ENCODE results near the gene RCAN1. TPM values are rescaled to one million over a fixed set of nuclear protein-coding genes. Genes with fewer than 3 reads are reported as not detected.

The RCAN1 gene
- total and polyA plus RNA-seq, 2 of the 13 experiments (the other 11 are each of a cell fraction or from before 2014, with no cell fraction given) = 9.4 to 34.1 TPM

DNA sequence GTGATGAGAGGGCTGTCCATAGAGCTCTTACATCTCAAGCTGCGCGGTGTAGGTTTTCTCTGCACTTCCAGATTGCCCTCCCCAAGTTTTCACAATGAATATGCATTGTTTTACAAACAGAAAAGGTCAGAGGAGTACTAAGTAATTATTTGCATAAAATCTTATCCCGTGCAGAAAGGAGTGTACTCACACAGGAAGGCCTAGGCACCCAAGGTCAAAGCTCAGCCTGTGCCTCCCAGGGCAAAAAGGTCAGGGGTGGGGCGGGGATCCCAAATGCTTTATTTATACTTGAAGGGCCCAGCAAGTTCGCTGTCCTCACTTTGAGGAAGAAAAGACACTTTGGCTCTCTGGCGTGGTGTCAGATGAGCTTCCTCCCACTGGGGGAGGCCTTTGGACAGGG, 92.6 kb downstream of the RCAN1 start (continued):
- TF ChIP-seq, protein P1, sequence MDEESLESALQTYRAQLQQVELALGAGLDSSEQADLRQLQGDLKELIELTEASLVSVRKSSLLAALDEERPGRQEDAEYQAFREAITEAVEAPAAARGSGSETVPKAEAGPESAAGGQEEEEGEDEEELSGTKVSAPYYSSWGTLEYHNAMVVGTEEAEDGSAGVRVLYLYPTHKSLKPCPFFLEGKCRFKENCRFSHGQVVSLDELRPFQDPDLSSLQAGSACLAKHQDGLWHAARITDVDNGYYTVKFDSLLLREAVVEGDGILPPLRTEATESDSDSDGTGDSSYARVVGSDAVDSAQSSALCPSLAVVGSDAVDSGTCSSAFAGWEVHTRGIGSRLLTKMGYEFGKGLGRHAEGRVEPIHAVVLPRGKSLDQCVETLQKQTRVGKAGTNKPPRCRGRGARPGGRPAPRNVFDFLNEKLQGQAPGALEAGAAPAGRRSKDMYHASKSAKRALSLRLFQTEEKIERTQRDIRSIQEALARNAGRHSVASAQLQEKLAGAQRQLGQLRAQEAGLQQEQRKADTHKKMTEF (CRISPR knock-in tag; IDR thresholded peaks at IDR 0.05) = peak; percentile 58; the same call in 1 of the 2 replicates
- no peak for TF ChIP-seq U2AF2 (IDR thresholded peaks at IDR 0.05; ENCODE audit: low read depth, low read length)
- no peak for TF ChIP-seq ELF4 (CRISPR knock-in tag; IDR thresholded peaks at IDR 0.05; ENCODE audit: borderline replicate concordance)
- TF ChIP-seq, protein P2, sequence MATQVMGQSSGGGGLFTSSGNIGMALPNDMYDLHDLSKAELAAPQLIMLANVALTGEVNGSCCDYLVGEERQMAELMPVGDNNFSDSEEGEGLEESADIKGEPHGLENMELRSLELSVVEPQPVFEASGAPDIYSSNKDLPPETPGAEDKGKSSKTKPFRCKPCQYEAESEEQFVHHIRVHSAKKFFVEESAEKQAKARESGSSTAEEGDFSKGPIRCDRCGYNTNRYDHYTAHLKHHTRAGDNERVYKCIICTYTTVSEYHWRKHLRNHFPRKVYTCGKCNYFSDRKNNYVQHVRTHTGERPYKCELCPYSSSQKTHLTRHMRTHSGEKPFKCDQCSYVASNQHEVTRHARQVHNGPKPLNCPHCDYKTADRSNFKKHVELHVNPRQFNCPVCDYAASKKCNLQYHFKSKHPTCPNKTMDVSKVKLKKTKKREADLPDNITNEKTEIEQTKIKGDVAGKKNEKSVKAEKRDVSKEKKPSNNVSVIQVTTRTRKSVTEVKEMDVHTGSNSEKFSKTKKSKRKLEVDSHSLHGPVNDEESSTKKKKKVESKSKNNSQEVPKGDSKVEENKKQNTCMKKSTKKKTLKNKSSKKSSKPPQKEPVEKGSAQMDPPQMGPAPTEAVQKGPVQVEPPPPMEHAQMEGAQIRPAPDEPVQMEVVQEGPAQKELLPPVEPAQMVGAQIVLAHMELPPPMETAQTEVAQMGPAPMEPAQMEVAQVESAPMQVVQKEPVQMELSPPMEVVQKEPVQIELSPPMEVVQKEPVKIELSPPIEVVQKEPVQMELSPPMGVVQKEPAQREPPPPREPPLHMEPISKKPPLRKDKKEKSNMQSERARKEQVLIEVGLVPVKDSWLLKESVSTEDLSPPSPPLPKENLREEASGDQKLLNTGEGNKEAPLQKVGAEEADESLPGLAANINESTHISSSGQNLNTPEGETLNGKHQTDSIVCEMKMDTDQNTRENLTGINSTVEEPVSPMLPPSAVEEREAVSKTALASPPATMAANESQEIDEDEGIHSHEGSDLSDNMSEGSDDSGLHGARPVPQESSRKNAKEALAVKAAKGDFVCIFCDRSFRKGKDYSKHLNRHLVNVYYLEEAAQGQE (IDR thresholded peaks at IDR 0.05; ENCODE audit: borderline replicate concordance in 1 of 2, low read depth in 1 of 2, low read length in 2 of 2) = no peak
- no peak for TF ChIP-seq GPN1 (CRISPR knock-in tag; IDR thresholded peaks at IDR 0.05; ENCODE audit: borderline replicate concordance)
- TF ChIP-seq RCOR2 (CRISPR knock-in tag; IDR thresholded peaks at IDR 0.05) = peak; percentile 69; the same call in 1 of the 2 replicates
- TF ChIP-seq SP2 (CRISPR knock-in tag; IDR thresholded peaks at IDR 0.05) = no peak
- no peak for TF ChIP-seq ZSCAN22 (CRISPR knock-in tag; IDR thresholded peaks at IDR 0.05)
- TF ChIP-seq RXRA (CRISPR knock-in tag; IDR thresholded peaks at IDR 0.05) = peak; percentile 87; the same call in 1 of the 2 replicates
- TF ChIP-seq, protein P3, sequence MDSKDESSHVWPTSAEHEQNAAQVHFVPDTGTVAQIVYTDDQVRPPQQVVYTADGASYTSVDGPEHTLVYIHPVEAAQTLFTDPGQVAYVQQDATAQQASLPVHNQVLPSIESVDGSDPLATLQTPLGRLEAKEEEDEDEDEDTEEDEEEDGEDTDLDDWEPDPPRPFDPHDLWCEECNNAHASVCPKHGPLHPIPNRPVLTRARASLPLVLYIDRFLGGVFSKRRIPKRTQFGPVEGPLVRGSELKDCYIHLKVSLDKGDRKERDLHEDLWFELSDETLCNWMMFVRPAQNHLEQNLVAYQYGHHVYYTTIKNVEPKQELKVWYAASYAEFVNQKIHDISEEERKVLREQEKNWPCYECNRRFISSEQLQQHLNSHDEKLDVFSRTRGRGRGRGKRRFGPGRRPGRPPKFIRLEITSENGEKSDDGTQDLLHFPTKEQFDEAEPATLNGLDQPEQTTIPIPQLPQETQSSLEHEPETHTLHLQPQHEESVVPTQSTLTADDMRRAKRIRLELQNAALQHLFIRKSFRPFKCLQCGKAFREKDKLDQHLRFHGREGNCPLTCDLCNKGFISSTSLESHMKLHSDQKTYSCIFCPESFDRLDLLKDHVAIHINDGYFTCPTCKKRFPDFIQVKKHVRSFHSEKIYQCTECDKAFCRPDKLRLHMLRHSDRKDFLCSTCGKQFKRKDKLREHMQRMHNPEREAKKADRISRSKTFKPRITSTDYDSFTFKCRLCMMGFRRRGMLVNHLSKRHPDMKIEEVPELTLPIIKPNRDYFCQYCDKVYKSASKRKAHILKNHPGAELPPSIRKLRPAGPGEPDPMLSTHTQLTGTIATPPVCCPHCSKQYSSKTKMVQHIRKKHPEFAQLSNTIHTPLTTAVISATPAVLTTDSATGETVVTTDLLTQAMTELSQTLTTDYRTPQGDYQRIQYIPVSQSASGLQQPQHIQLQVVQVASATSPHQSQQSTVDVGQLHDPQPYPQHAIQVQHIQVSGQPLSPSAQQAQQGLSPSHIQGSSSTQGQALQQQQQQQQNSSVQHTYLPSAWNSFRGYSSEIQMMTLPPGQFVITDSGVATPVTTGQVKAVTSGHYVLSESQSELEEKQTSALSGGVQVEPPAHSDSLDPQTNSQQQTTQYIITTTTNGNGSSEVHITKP (CRISPR knock-in tag; IDR thresholded peaks at IDR 0.05; ENCODE audit: low read depth) = no peak
- TF ChIP-seq HNRNPH1 (optimal IDR thresholded peaks at IDR 0.05; ENCODE audit: low read depth, low read length) = no peak
- TF ChIP-seq, protein P4, sequence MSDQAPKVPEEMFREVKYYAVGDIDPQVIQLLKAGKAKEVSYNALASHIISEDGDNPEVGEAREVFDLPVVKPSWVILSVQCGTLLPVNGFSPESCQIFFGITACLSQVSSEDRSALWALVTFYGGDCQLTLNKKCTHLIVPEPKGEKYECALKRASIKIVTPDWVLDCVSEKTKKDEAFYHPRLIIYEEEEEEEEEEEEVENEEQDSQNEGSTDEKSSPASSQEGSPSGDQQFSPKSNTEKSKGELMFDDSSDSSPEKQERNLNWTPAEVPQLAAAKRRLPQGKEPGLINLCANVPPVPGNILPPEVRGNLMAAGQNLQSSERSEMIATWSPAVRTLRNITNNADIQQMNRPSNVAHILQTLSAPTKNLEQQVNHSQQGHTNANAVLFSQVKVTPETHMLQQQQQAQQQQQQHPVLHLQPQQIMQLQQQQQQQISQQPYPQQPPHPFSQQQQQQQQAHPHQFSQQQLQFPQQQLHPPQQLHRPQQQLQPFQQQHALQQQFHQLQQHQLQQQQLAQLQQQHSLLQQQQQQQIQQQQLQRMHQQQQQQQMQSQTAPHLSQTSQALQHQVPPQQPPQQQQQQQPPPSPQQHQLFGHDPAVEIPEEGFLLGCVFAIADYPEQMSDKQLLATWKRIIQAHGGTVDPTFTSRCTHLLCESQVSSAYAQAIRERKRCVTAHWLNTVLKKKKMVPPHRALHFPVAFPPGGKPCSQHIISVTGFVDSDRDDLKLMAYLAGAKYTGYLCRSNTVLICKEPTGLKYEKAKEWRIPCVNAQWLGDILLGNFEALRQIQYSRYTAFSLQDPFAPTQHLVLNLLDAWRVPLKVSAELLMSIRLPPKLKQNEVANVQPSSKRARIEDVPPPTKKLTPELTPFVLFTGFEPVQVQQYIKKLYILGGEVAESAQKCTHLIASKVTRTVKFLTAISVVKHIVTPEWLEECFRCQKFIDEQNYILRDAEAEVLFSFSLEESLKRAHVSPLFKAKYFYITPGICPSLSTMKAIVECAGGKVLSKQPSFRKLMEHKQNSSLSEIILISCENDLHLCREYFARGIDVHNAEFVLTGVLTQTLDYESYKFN (CRISPR knock-in tag; conservative IDR thresholded peaks at IDR 0.05) = peak; percentile 87
- no peak for TF ChIP-seq ZNF598 (CRISPR knock-in tag; IDR thresholded peaks at IDR 0.05; ENCODE audit: borderline replicate concordance)
- TF ChIP-seq ZMYM2 (CRISPR knock-in tag; IDR thresholded peaks at IDR 0.05) = no peak
- TF ChIP-seq ZNF484 (CRISPR knock-in tag; IDR thresholded peaks at IDR 0.05; ENCODE audit: borderline replicate concordance, low read depth) = no peak
- no peak for TF ChIP-seq REL (CRISPR knock-in tag; conservative IDR thresholded peaks at IDR 0.05)
- TF ChIP-seq GATAD2A (CRISPR knock-in tag; IDR thresholded peaks at IDR 0.05) = peak; percentile 78; the same call in 1 of the 2 replicates
- TF ChIP-seq GFI1 (CRISPR knock-in tag; IDR thresholded peaks at IDR 0.05; ENCODE audit: borderline replicate concordance) = peak; percentile 94

All from HepG2 (cell line).